K562 (cell line): ENCODE results near the gene DLX6. TPM values are rescaled to one million over a fixed set of nuclear protein-coding genes. Genes with fewer than 3 reads are reported as not detected.

Source experiments
- ATAC-seq: fragments of 200-7000 bp; cut with Tn5 transposase; 3 replicates; pipeline ENCODE4 v1.9.1; 2020; ENCODE audit warnings: moderate library complexity
- BruUV-seq: library from RNA; stranded (reverse); fragments of 400-500 nt; replicated peaks from 2 replicates; lab custom pipeline; 2021; lab: Mats Ljungman, UMichigan
- CTCF ChIA-PET: fragments of 300-600 bp; formaldehyde crosslinking; extraction: SDS; loops from one replicate; lab custom pipeline; 2021; ENCODE audit warnings: low intra/inter-chr PET ratio; lab: Yijun Ruan, JAX
- POLR2A ChIA-PET: fragments of 300-600, 350-650 bp; sonication (Branson Sonifier 250); formaldehyde crosslinking; extraction: SDS; loops from one replicate; lab custom pipeline; 2021; ENCODE audit warnings: antibody characterized with exemption, inconsistent platforms; lab: Yijun Ruan, JAX
- DNase-seq, 4 experiments: peaks; one replicate each; pipeline versions ENCODE4 v3.0.0 to v3.0.0-alpha.2; 2011 to 2018; ENCODE audit warnings: low spot score in 3 of 4, mixed read lengths in 3 of 4; ENCODE audit errors: extremely low read depth in 1 of 4
- FAIRE-seq: peaks from 2 replicates; lab custom pipeline; 2011; peaks lifted over from hg19 to GRCh38; lab: Jason Lieb, UNC
- H2AFZ ChIP-seq: 2 replicates; pipeline ENCODE4 v1.6.0; 2011; ENCODE audit warnings: low read depth, low read length, control low read depth, inconsistent platforms
- H3K27ac ChIP-seq: fragments of 200-600 bp; 3 replicates; pipeline ENCODE4 v1.8.0; 2011; ENCODE audit warnings: low read depth, mild to moderate bottlenecking, control low read depth, inconsistent platforms, low read length, moderate library complexity, mixed read lengths; ENCODE audit errors: extremely low read depth
- H3K27me3 ChIP-seq, 2 experiments: fragments of 300-600 bp in 1 of 2; 2 replicates in 1 of 2; 3 replicates in 1 of 2; pipeline versions ENCODE4 v1.6.0 to v1.8.0; 2011; ENCODE audit warnings: inconsistent platforms in 2 of 2, low read length in 2 of 2, mild to moderate bottlenecking in 1 of 2, mixed read lengths in 1 of 2, moderate library complexity in 1 of 2; ENCODE audit not compliant: control insufficient read depth in 2 of 2, insufficient read depth in 2 of 2
- H3K36me3 ChIP-seq: fragments of 300-600 bp; 3 replicates; pipeline ENCODE4 v1.8.0; 2011; ENCODE audit warnings: mild to moderate bottlenecking, low read length, inconsistent platforms; ENCODE audit not compliant: control insufficient read depth, insufficient read depth
- H3K4me1 ChIP-seq, 2 experiments: fragments of 200-600 bp in 1 of 2; replicated peaks in 1 of 2; 2 replicates in 1 of 2; 3 replicates in 1 of 2; pipeline versions ENCODE4 v1.5.1 to v1.8.0; 2011; ENCODE audit warnings: inconsistent platforms in 2 of 2, low read length in 2 of 2, mild to moderate bottlenecking in 1 of 2, mixed read lengths in 1 of 2, moderate library complexity in 1 of 2; ENCODE audit not compliant: control insufficient read depth in 2 of 2, insufficient read depth in 2 of 2
- H3K4me2 ChIP-seq: 2 replicates; pipeline ENCODE4 v1.6.1; 2011; ENCODE audit warnings: low read length, control low read depth, inconsistent platforms, mixed read lengths; ENCODE audit not compliant: insufficient read depth
- H3K4me3 ChIP-seq: fragments of 200-600 bp; sonication (generic), shearing (Covaris generic); 2 replicates; pipeline ENCODE4 v1.5.1; 2016; ENCODE audit warnings: control low read depth, inconsistent platforms
- H3K79me2 ChIP-seq: fragments of 200-600 bp; 3 replicates; pipeline ENCODE4 v1.8.0; 2011; ENCODE audit warnings: low read length, inconsistent platforms; ENCODE audit not compliant: control insufficient read depth, insufficient read depth
- H3K9ac ChIP-seq, 2 experiments: 2 replicates each; pipeline versions ENCODE4 v1.6.0 to v1.6.1; 2011; ENCODE audit warnings: low read depth in 2 of 2, low read length in 2 of 2, control low read depth in 1 of 2, inconsistent platforms in 1 of 2, mild to moderate bottlenecking in 1 of 2, mixed read lengths in 1 of 2; ENCODE audit not compliant: insufficient read depth in 1 of 2
- H3K9me1 ChIP-seq: one replicate; pipeline ENCODE4 v1.6.0; 2011; ENCODE audit warnings: inconsistent platforms, mild to moderate bottlenecking, low read length, moderate library complexity; ENCODE audit not compliant: control insufficient read depth, insufficient read depth
- H3K9me3 ChIP-seq: replicated peaks from 2 replicates; pipeline ENCODE4 v1.5.1; 2011; ENCODE audit warnings: low read depth, low read length, inconsistent platforms; ENCODE audit not compliant: control insufficient read depth, insufficient read depth
- H4K20me1 ChIP-seq: replicated peaks from 2 replicates; pipeline ENCODE4 v1.6.1; 2011; ENCODE audit warnings: low read length, inconsistent platforms, mixed read lengths; ENCODE audit not compliant: control insufficient read depth, insufficient read depth
- KLF6 ChIP-seq: fragments of 250-450 bp; sonication (Bioruptor Pico); IDR thresholded peaks from 2 replicates; pipeline ENCODE4 v1.4.0; 2020; ENCODE audit warnings: mild to moderate bottlenecking, moderate library complexity, borderline replicate concordance
- NR2C1 ChIP-seq, 2 experiments: fragments of 450-650 bp; IDR thresholded peaks; 2 replicates each; pipeline ENCODE4 v1.6.1; 2017; ENCODE audit warnings: mild to moderate bottlenecking in 2 of 2, antibody characterized with exemption in 1 of 2, inconsistent platforms in 1 of 2, missing compliant biosample characterization in 1 of 2, missing genetic modification characterization in 1 of 2
- TOE1 ChIP-seq, 2 experiments: fragments of 450-650 bp in 1 of 2; sonication (generic) in 1 of 2; formaldehyde crosslinking in 1 of 2; IDR thresholded peaks; 2 replicates each; pipeline versions ENCODE4 v1.7.1 to v1.8.0; 2016 to 2022; ENCODE audit warnings: borderline replicate concordance in 2 of 2, mild to moderate bottlenecking in 2 of 2, antibody characterized with exemption in 1 of 2, inconsistent platforms in 1 of 2, low read depth in 1 of 2, missing genetic modification reagents in 1 of 2, moderate library complexity in 1 of 2
- ZNF212 ChIP-seq: fragments of 450-650 bp; formaldehyde crosslinking; IDR thresholded peaks from 2 replicates; pipeline ENCODE4 v1.4.0; 2020; ENCODE audit warnings: mild to moderate bottlenecking
- ZNF277 ChIP-seq: fragments of 250-450 bp; sonication (Bioruptor Pico); IDR thresholded peaks from 2 replicates; pipeline ENCODE4 v1.8.0; 2022; ENCODE audit warnings: inconsistent platforms, mild to moderate bottlenecking, moderate library complexity, borderline replicate concordance
- ZNF639 ChIP-seq, 2 experiments: fragments of 200-800 bp in 1 of 2; sonication (Bioruptor generic) in 1 of 2; sonication (generic) in 1 of 2; formaldehyde crosslinking in 1 of 2; IDR thresholded peaks in 1 of 2; conservative IDR thresholded peaks in 1 of 2; 2 replicates each; pipeline versions ENCODE4 v1.5.0 to v1.6.1; 2016 to 2020; ENCODE audit warnings: missing compliant biosample characterization in 1 of 2, missing genetic modification characterization in 1 of 2, missing genetic modification reagents in 1 of 2
- WGBS: fragments of 100-300 bp; shearing (Covaris generic); methylation state at CpG from one replicate; pipeline ENCODE4 v1.1.6; 2016; ENCODE audit warnings: low coverage, mixed read lengths; ENCODE audit not compliant: insufficient coverage; ENCODE audit errors: missing lambda C conversion rate; 5-methylcytosine and 5-hydroxymethylcytosine counted together
- in situ Hi-C: fragments of 300-500 bp; cut with MboI; formaldehyde crosslinking; loops from 4 replicates; pipeline ENCODE4 v1.15.0; 2018; ENCODE audit warnings: inconsistent platforms, mixed read lengths
- intact Hi-C: fragments of 100-400 bp; cut with micrococcal nuclease; formaldehyde crosslinking; loops from 2 replicates; pipeline ENCODE4 v1.14.2; 2022
- polyA plus RNA-seq, 8 experiments: library from polyadenylated mRNA; depleted of rRNA in 4 of 8; stranded (reverse) in 5 of 8; unstranded in 3 of 8; fragments of >200 nt; fragmentation: Nextera tagmentation in 2 of 8; fragmentation: Illumina TruSeq in 1 of 8; extraction: Ambion mirVana in 2 of 8; extraction: Trizol in 1 of 8; gene quantifications; 2 replicates each; pipeline versions ENCODE4 v1.2.1 to v1.2.3, GENCODE V29; 2011 to 2014; ENCODE audit warnings: inconsistent platforms in 1 of 8, missing spikeins in 1 of 8
- total RNA-seq, 7 experiments: library from RNA; depleted of rRNA in 6 of 7; stranded (reverse); fragments of >200 nt in 6 of 7; fragmentation: Illumina TruSeq in 2 of 7; extraction: Trizol in 2 of 7; gene quantifications; 2 replicates each; pipeline versions ENCODE4 v1.2.1 to v1.2.3, GENCODE V29; 2011 to 2021; ENCODE audit warnings: low replicate concordance in 1 of 7

The DLX6 gene
- total and polyA plus RNA-seq, 9 of the 15 experiments (the other 6 are each of a cell fraction or from before 2014, with no cell fraction given): not detected

- BruUV-seq: no TSS peak
- TF ChIP-seq ZNF639 (CRISPR knock-in tag; conservative IDR thresholded peaks at IDR 0.05 in 1 of 2, IDR thresholded peaks at IDR 0.05 in 1 of 2) (no peak), ZNF212 (CRISPR knock-in tag) (no peak), KLF6 (CRISPR knock-in tag) (no peak), ZNF277 (no peak), TOE1 (IDR thresholded peaks at IDR 0.05; ENCODE audit: borderline replicate concordance) (no peak), TOE1 (CRISPR knock-in tag; IDR thresholded peaks at IDR 0.05; ENCODE audit: borderline replicate concordance, low read depth) (no peak), NR2C1 (IDR thresholded peaks at IDR 0.05) (no peak), NR2C1 (tag; IDR thresholded peaks at IDR 0.05) (no peak)
- ChIA-PET POLR2A (interaction anchor here (0.5 to 1.3 kb wide), 2 partner anchors 20 to 1079 kb away, joined by 4 read pairs; no protein-coding TSS in a partner anchor), CTCF (no interaction called here)
- Histone ChIP-seq H3K4me1 (peaks cover 0 to 3% of the 10 kb centered on the region in 2 experiments; a peak in 1 of 5 replicates), H3K9me1 (no peaks in the 10 kb centered on the region), H3K27me3 (peaks cover 41 to 43% of the 10 kb centered on the region in 2 experiments), H3K4me2 (no peak overlapping the region), H4K20me1 (no peaks in the 10 kb centered on the region), H3K9me3 (no peaks in the 10 kb centered on the region), H3K27ac (no peak overlapping the region), H3K79me2 (no peaks in the 10 kb centered on the region), H3K4me3 (no peak overlapping the region), H2AFZ (no peak overlapping the region), H3K9ac (no peak overlapping the region), H3K36me3 (no peaks in the 10 kb centered on the region)
- no peak for DNase-seq
- WGBS: 1% methylated on average over 22 of the region's 22 CpGs
- FAIRE-seq: no peak
- in situ Hi-C loops (no loop called here), intact Hi-C loops (no loop called here)
- no peak; the same call in 2 of the 3 replicates for ATAC-seq
Measured at GRCh38 chr7:96989241-96989858, 16.0 kb upstream of the DLX6 start.
